ENCODE data around the gene FBXL7.

The FBXL7 gene

GRCh38 chr5:15746833-15747232, 246.9 kb downstream of the FBXL7 start:
- Histone ChIP-seq H3F3A (ENCODE audit: insufficient read depth, low read length) (no peaks in the 10 kb centered on the region), H3K79me2 (ENCODE audit: insufficient read depth, low read length) (no peaks in the 10 kb centered on the region), H2AFZ (ENCODE audit: low read length) (no peak overlapping the region), H3K9ac (ENCODE audit: low read length) (no peak overlapping the region), H4K20me1 (ENCODE audit: insufficient read depth, low read length) (no peaks in the 10 kb centered on the region), H3K27me3 (ENCODE audit: insufficient read depth, low read length) (no peaks in the 10 kb centered on the region), H3K4me2 (ENCODE audit: low read length) (no peak overlapping the region), H3K27ac (ENCODE audit: low read depth, low read length, poor library complexity, severe bottlenecking) (no peak overlapping the region), H3K4me3 (ENCODE audit: low read depth, low read length, poor library complexity, severe bottlenecking) (no peak overlapping the region), H3K9me2 (ENCODE audit: low read depth, low read length) (no peaks in the 10 kb centered on the region), H3K9me3 (ENCODE audit: low read length) (no peaks in the 10 kb centered on the region), H3K36me3 (ENCODE audit: insufficient read depth, low read length) (no peaks in the 10 kb centered on the region), H3K4me1 (ENCODE audit: insufficient read depth, low read length, severe bottlenecking) (no peaks in the 10 kb centered on the region)
- TF ChIP-seq CTCF (IDR thresholded peaks at IDR 0.05; ENCODE audit: low read length) (no peak), EZH2 (IDR thresholded peaks at IDR 0.05; ENCODE audit: borderline replicate concordance, low read length) (no peak)

DNA sequence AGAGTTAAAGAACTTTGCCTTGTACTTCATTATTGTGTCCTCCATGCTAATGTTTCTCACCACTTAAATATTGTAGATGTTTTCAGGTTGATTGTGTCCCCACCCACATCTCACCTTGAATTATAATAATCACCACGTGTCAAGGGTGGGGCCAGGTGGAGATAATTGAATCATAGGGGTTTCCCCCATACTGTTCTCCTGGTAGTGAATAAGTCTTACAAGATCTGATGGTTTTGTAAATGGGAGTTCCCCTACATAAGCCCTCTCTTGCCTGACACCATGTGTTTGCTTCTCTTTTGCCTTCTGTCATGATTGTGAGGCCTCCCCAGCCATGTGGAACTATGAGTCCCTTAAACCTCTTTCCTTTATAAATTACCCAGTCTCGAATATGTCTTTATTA, 248.3 kb downstream of the FBXL7 start:
- no peaks in the 10 kb centered on the region for H3K79me2 ChIP-seq (ENCODE audit: insufficient read depth, low read length)
- no peaks in the 10 kb centered on the region for H4K20me1 ChIP-seq (ENCODE audit: insufficient read depth, low read length)
- no peak overlapping the region for H3K9ac ChIP-seq (ENCODE audit: low read length)
- H3K9me2 ChIP-seq (ENCODE audit: low read depth, low read length) = no peaks in the 10 kb centered on the region
- no peak overlapping the region for H3K4me3 ChIP-seq (ENCODE audit: low read depth, low read length, poor library complexity, severe bottlenecking)
- H2AFZ ChIP-seq (ENCODE audit: low read length) = no peak overlapping the region
- H3K27ac ChIP-seq (ENCODE audit: low read depth, low read length, poor library complexity, severe bottlenecking) = no peak overlapping the region
- no peaks in the 10 kb centered on the region for H3K36me3 ChIP-seq (ENCODE audit: insufficient read depth, low read length)
- no peaks in the 10 kb centered on the region for H3K27me3 ChIP-seq (ENCODE audit: insufficient read depth, low read length)
- no peak overlapping the region for H3K4me2 ChIP-seq (ENCODE audit: low read length)
- H3K4me1 ChIP-seq (ENCODE audit: insufficient read depth, low read length, severe bottlenecking) = no peaks in the 10 kb centered on the region
- H3F3A ChIP-seq (ENCODE audit: insufficient read depth, low read length) = no peaks in the 10 kb centered on the region
- no peaks in the 10 kb centered on the region for H3K9me3 ChIP-seq (ENCODE audit: low read length)
- TF ChIP-seq EZH2 (IDR thresholded peaks at IDR 0.05; ENCODE audit: borderline replicate concordance, low read length) (no peak), CTCF (IDR thresholded peaks at IDR 0.05; ENCODE audit: low read length) (no peak)

DNA sequence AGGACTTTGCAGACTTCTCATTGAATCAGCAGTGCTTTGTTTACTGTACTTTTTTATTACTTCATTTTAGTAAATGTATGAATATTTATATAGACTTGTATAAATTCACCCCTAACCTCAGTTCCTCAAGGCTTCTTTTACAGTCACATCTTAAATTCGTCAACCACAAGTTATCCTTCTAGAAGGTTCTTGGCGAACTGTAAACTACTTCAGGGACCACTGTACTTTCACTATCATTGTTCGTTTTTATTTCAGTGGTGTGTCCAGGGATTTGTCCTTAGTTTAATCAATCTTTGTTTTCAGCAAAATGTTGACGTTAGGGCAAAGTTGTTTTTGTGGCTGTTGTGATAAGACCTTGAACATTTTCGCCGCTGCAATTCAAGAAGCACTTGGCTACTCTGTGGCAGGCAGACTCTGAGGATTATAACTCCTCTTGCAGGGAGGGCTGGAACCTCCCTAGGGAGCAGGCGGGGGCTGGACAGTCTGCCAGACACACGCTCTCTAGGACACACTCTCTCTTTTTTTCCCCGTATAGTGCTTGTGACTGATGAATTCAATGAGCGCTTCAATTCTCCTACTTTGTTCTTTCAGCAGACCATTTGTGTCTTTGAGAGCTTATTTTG, 252.8 kb downstream of the FBXL7 start:
- H2AFZ ChIP-seq (ENCODE audit: low read length) = no peak overlapping the region
- no peaks in the 10 kb centered on the region for H3F3A ChIP-seq (ENCODE audit: insufficient read depth, low read length)
- H3K79me2 ChIP-seq (ENCODE audit: insufficient read depth, low read length) = no peaks in the 10 kb centered on the region
- H3K9me2 ChIP-seq (ENCODE audit: low read depth, low read length) = no peaks in the 10 kb centered on the region
- no peaks in the 10 kb centered on the region for H3K4me1 ChIP-seq (ENCODE audit: insufficient read depth, low read length, severe bottlenecking)
- H3K4me2 ChIP-seq (ENCODE audit: low read length) = no peak overlapping the region
- no peaks in the 10 kb centered on the region for H4K20me1 ChIP-seq (ENCODE audit: insufficient read depth, low read length)
- H3K27me3 ChIP-seq (ENCODE audit: insufficient read depth, low read length) = no peaks in the 10 kb centered on the region
- no peak overlapping the region for H3K4me3 ChIP-seq (ENCODE audit: low read depth, low read length, poor library complexity, severe bottlenecking)
- no peaks in the 10 kb centered on the region for H3K9me3 ChIP-seq (ENCODE audit: low read length)
- no peak overlapping the region for H3K9ac ChIP-seq (ENCODE audit: low read length)
- TF ChIP-seq EZH2 (IDR thresholded peaks at IDR 0.05; ENCODE audit: borderline replicate concordance, low read length) = no peak
- TF ChIP-seq CTCF (IDR thresholded peaks at IDR 0.05; ENCODE audit: low read length) = no peak
- no peaks in the 10 kb centered on the region for H3K36me3 ChIP-seq (ENCODE audit: insufficient read depth, low read length)
- no peak overlapping the region for H3K27ac ChIP-seq (ENCODE audit: low read depth, low read length, poor library complexity, severe bottlenecking)
